Cardiac muscle cell (in vitro differentiated cells and primary cell): ENCODE measurements around the gene STPG1. TPM values are rescaled to one million over a fixed set of nuclear protein-coding genes. Genes with fewer than 3 reads are reported as not detected.

Experiments used
- DNase-seq, 2 donors: peaks; one replicate each; pipeline versions ENCODE4 v3.0.0 to v3.0.0-alpha.2; 2010 to 2017; ENCODE audit warnings: low read depth in 1 of 2, low spot score in 1 of 2
- H3K27ac ChIP-seq: fragments of 200-600 bp; sonication (generic); 2 replicates; pipeline ENCODE4 v1.5.1; 2016
- H3K27me3 ChIP-seq: fragments of 200-600 bp; sonication (generic); 2 replicates; pipeline ENCODE4 v1.6.0; 2016; ENCODE audit warnings: control low read depth
- H3K36me3 ChIP-seq: fragments of 200-600 bp; sonication (generic); 2 replicates; pipeline ENCODE4 v1.5.1; 2016; ENCODE audit warnings: control low read depth
- H3K4me1 ChIP-seq: fragments of 200-600 bp; sonication (generic); 2 replicates; pipeline ENCODE4 v1.8.1; 2017; ENCODE audit warnings: low read depth, mild to moderate bottlenecking, mixed run types
- H3K4me3 ChIP-seq: fragments of 200-600 bp; sonication (generic); 2 replicates; pipeline ENCODE4 v1.5.1; 2016; ENCODE audit warnings: mild to moderate bottlenecking
- H3K9me3 ChIP-seq: fragments of 200-600 bp; sonication (generic); 2 replicates; pipeline ENCODE4 v1.5.1; 2017; ENCODE audit warnings: low read depth, mild to moderate bottlenecking, control low read depth
- polyA plus RNA-seq: library from polyadenylated mRNA; unstranded; fragments of >200 nt; fragmentation: Nextera tagmentation; extraction: Ambion mirVana; gene quantifications from 2 replicates; pipeline ENCODE4 v1.2.1, GENCODE V29; 2016
- total RNA-seq: library from RNA; depleted of rRNA; stranded (reverse); fragments of >200 nt; gene quantifications from 2 replicates; pipeline ENCODE4 v1.2.3, GENCODE V29; 2016
- TF ChIP-seq, protein P1 (sequence below): IDR thresholded peaks from 2 replicates; pipeline ENCODE4 v1.5.1; 2012; ENCODE audit warnings: low read depth, mild to moderate bottlenecking, low read length

Gene STPG1
- total and polyA plus RNA-seq, 2 experiments from 2014 or later: 9.9 to 10.7 TPM

DNA sequence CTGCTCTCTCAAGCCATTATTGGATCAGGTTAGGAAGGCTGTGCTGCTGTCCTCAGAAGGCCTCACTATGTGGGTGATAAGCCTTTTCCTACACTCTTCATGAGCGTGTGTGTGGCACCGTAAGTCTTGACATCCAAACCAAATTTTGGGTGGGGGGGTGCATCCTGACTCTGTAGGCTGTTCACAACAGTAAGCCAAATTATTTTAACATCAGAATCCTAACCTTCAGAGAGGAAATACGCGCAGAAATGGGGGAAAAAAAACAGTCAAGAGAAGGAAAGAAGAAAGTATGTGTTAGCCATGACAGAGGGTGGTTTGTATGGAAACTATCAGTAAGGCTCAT lies 21.0 kb downstream of the STPG1 start:
- TF ChIP-seq, protein P1, sequence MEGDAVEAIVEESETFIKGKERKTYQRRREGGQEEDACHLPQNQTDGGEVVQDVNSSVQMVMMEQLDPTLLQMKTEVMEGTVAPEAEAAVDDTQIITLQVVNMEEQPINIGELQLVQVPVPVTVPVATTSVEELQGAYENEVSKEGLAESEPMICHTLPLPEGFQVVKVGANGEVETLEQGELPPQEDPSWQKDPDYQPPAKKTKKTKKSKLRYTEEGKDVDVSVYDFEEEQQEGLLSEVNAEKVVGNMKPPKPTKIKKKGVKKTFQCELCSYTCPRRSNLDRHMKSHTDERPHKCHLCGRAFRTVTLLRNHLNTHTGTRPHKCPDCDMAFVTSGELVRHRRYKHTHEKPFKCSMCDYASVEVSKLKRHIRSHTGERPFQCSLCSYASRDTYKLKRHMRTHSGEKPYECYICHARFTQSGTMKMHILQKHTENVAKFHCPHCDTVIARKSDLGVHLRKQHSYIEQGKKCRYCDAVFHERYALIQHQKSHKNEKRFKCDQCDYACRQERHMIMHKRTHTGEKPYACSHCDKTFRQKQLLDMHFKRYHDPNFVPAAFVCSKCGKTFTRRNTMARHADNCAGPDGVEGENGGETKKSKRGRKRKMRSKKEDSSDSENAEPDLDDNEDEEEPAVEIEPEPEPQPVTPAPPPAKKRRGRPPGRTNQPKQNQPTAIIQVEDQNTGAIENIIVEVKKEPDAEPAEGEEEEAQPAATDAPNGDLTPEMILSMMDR: no peak
- Histone ChIP-seq H3K9me3 (no peaks in the 10 kb centered on the region), H3K27ac (no peak overlapping the region), H3K4me3 (no peak overlapping the region), H3K36me3 (no peaks in the 10 kb centered on the region), H3K4me1 (no peaks in the 10 kb centered on the region), H3K27me3 (no peaks in the 10 kb centered on the region)
- no peak for DNase-seq

DNA sequence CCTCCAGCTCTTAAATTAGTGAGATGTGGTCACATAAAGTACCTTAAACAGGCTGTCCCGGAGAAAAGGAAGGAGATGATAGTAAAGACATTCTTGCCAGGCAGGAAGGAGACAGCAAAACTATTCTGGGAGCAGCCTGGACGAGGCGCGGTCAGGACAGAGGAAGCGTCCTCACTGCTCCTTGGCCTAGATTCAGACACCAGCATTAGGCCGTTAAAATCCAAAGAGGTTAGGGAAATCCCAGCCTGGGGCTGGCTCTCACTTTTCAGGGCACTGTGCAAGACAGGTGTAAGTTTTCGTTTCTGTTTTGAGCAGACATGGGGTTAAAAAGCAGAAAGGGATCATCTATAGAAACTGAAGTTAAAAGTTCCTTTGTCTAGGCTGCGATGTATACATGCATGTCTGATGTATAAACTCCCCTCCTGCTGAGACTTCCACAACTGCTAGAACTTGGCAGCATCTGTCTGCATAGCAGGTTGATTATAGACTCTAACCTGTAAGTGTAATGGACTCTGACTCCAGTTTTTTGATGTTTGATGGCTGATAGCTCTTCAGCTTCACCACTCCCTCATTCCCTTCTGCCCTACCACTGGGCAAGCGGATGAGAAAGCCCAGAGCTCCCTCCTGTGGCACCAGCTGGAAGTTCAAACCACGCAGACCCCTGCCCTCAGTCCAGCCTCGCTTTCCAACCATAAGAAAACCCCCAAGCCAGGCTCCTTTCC lies 21.5 kb downstream of the STPG1 start:
- no peak overlapping the region for H3K27ac ChIP-seq
- H3K4me1 ChIP-seq: no peaks in the 10 kb centered on the region
- peak; percentile 66 to 72 for DNase-seq
- H3K27me3 ChIP-seq: no peaks in the 10 kb centered on the region
- H3K36me3 ChIP-seq: no peaks in the 10 kb centered on the region
- no peaks in the 10 kb centered on the region for H3K9me3 ChIP-seq
- TF ChIP-seq, protein P1: peak; percentile 83
- H3K4me3 ChIP-seq: no peak overlapping the region

DNA sequence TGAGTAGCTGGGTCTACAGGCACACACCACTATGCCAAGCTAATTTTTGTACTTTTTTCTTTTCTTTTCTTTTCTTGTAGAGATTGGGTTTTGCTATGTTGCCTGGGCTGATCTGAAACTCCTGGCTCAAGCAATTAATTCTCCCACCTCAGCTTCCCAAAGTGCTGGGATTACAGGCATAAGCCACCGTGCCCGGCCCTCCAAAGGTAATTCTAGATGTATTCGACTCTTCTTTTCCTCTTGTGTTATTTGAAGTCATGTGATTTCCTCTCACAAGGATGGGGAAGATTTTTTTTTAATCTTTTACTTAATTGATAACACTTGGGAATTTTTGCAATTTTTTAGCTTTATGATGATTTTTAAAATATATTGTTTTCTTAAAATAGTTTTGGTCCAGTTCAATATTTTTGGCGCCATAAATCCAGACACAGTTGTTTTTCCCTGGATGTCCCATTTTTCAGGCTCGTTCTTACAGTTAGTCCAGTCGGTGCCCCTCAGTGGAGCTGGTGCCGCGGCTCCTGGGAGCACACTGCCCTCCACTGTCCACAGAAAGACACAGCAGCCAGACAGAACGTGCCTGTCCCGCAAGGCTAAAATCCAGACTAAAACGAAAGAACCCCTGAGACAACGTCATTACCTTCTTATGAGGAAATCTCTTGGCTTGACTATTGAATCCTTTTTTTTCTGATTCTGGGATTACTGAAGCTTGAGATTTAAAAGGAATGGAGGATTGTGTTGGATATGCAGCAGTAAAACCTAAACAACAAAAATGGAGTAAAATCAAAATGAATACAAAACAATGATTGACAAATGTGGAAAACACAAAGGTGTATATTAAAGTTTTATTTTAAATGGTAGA lies 22.4 kb downstream of the STPG1 start:
- no peaks in the 10 kb centered on the region for H3K27me3 ChIP-seq
- peak; percentile 83 to 93 for DNase-seq
- TF ChIP-seq, protein P1: peak; percentile 95
- no peak overlapping the region for H3K4me3 ChIP-seq
- no peak overlapping the region for H3K27ac ChIP-seq
- H3K9me3 ChIP-seq: no peaks in the 10 kb centered on the region
- no peaks in the 10 kb centered on the region for H3K36me3 ChIP-seq
- no peaks in the 10 kb centered on the region for H3K4me1 ChIP-seq

DNA sequence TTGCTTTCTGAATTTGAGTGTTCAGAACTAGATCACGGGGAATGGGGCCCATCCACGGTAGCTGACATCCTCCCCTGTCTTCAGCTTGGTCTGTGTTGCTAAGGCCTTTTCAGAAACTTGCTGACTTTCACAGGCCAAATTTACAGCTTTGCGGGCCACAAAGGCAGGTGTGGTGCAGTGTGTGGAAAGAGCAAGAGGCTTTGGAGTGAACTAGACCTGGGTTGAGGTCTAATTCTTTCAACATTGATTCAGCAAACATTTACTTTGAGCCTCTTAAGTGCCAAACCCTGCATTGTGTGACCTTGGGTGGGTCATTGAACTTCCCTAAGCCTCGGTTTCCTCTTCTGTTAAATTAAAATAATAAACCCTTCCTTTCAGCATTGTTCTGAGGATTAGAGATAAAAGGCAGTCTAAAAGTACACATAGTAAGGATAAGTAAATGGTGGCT lies 24.3 kb downstream of the STPG1 start:
- H3K4me1 ChIP-seq: peaks cover 1% of the 10 kb centered on the region
- H3K36me3 ChIP-seq: no peaks in the 10 kb centered on the region
- H3K27ac ChIP-seq: no peak overlapping the region
- H3K4me3 ChIP-seq: no peak overlapping the region
- H3K27me3 ChIP-seq: no peaks in the 10 kb centered on the region
- no peak for DNase-seq
- TF ChIP-seq, protein P1: no peak
- no peaks in the 10 kb centered on the region for H3K9me3 ChIP-seq

DNA sequence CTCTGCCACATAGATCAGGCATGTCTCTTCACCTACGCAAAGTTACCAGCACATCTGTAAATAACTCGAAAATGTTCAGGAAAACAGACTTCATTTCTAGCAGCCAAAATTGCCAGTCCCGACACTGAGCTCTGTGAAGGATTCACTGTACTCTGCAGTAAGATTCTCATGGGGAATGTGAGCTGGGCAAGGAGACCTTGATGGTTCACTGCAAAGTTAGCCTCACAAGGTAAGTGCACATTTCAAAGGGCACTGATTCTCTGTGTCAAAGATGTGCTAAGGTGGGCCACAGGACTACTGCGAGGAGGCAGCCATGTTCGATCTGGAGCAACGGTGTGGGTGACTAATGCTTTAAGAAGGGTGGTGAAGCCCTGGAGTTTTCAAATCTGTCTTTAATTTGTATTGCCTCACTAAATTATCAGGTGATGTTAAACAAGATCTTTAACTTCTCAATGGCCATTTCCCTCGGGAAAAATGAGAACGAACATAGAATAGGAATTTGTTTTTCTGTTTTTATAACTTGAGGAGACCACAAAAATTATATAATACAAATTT lies 25.2 kb downstream of the STPG1 start:
- H3K9me3 ChIP-seq: no peaks in the 10 kb centered on the region
- H3K27ac ChIP-seq: no peak overlapping the region
- no peak for DNase-seq
- H3K36me3 ChIP-seq: no peaks in the 10 kb centered on the region
- peaks cover 4% of the 10 kb centered on the region for H3K4me1 ChIP-seq
- no peak overlapping the region for H3K4me3 ChIP-seq
- H3K27me3 ChIP-seq: no peaks in the 10 kb centered on the region
- TF ChIP-seq, protein P1: no peak
